ENCODE results near the gene PPP1R1B.

Gene PPP1R1B

GRCh38 chr17:39599004-39599664 is 27.6 kb upstream of the PPP1R1B start:
- Histone ChIP-seq H3K4me3 (replicated peaks; ENCODE audit: low read depth, low read length) (no peak overlapping the region), H3K36me3 (ENCODE audit: control insufficient read depth, insufficient read depth, low read length) (no peaks in the 10 kb centered on the region), H3K27me3 (replicated peaks; ENCODE audit: control insufficient read depth, insufficient read depth, low read length) (peaks cover 9% of the 10 kb centered on the region)
- DNase-seq (ENCODE audit: extremely low read depth, insufficient read length): no peak
- no peak for TF ChIP-seq CTCF (IDR thresholded peaks at IDR 0.05; ENCODE audit: insufficient read depth, low read length, poor library complexity, severe bottlenecking)

GRCh38 chr17:39599665-39600231 is 27.0 kb upstream of the PPP1R1B start:
- no peak for TF ChIP-seq CTCF (IDR thresholded peaks at IDR 0.05; ENCODE audit: insufficient read depth, low read length, poor library complexity, severe bottlenecking)
- Histone ChIP-seq H3K4me3 (replicated peaks; ENCODE audit: low read depth, low read length) (no peak overlapping the region), H3K27me3 (replicated peaks; ENCODE audit: control insufficient read depth, insufficient read depth, low read length) (peaks cover 9% of the 10 kb centered on the region), H3K36me3 (ENCODE audit: control insufficient read depth, insufficient read depth, low read length) (no peaks in the 10 kb centered on the region)
- DNase-seq (ENCODE audit: extremely low read depth, insufficient read length): no peak

GRCh38 chr17:39600288-39600996 is 26.3 kb upstream of the PPP1R1B start:
- Histone ChIP-seq H3K36me3 (ENCODE audit: control insufficient read depth, insufficient read depth, low read length) (no peaks in the 10 kb centered on the region), H3K4me3 (replicated peaks; ENCODE audit: low read depth, low read length) (no peak overlapping the region), H3K27me3 (replicated peaks; ENCODE audit: control insufficient read depth, insufficient read depth, low read length) (peaks cover 11% of the 10 kb centered on the region)
- DNase-seq (ENCODE audit: extremely low read depth, insufficient read length): no peak
- no peak for TF ChIP-seq CTCF (IDR thresholded peaks at IDR 0.05; ENCODE audit: insufficient read depth, low read length, poor library complexity, severe bottlenecking)

- Histone ChIP-seq H3K36me3 (ENCODE audit: control insufficient read depth, insufficient read depth, low read length) (no peaks in the 10 kb centered on the region), H3K4me3 (replicated peaks; ENCODE audit: low read depth, low read length) (no peak overlapping the region), H3K27me3 (replicated peaks; ENCODE audit: control insufficient read depth, insufficient read depth, low read length) (peaks cover 11% of the 10 kb centered on the region)
- DNase-seq (ENCODE audit: extremely low read depth, insufficient read length): no peak
- TF ChIP-seq CTCF (IDR thresholded peaks at IDR 0.05; ENCODE audit: insufficient read depth, low read length, poor library complexity, severe bottlenecking): no peak
These were observed 25.7 kb upstream of the PPP1R1B start for GRCh38 chr17:39600997-39601597.

- peaks cover 11% of the 10 kb centered on the region for H3K27me3 ChIP-seq (replicated peaks; ENCODE audit: control insufficient read depth, insufficient read depth, low read length)
- no peak for DNase-seq (ENCODE audit: extremely low read depth, insufficient read length)
- no peaks in the 10 kb centered on the region for H3K36me3 ChIP-seq (ENCODE audit: control insufficient read depth, insufficient read depth, low read length)
- no peak for TF ChIP-seq CTCF (IDR thresholded peaks at IDR 0.05; ENCODE audit: insufficient read depth, low read length, poor library complexity, severe bottlenecking)
- H3K4me3 ChIP-seq (replicated peaks; ENCODE audit: low read depth, low read length): no peak overlapping the region
These were observed 24.8 kb upstream of the PPP1R1B start for GRCh38 chr17:39601758-39602532.
